ENCODE measurements around the gene RAB8B.

Gene RAB8B

DNA sequence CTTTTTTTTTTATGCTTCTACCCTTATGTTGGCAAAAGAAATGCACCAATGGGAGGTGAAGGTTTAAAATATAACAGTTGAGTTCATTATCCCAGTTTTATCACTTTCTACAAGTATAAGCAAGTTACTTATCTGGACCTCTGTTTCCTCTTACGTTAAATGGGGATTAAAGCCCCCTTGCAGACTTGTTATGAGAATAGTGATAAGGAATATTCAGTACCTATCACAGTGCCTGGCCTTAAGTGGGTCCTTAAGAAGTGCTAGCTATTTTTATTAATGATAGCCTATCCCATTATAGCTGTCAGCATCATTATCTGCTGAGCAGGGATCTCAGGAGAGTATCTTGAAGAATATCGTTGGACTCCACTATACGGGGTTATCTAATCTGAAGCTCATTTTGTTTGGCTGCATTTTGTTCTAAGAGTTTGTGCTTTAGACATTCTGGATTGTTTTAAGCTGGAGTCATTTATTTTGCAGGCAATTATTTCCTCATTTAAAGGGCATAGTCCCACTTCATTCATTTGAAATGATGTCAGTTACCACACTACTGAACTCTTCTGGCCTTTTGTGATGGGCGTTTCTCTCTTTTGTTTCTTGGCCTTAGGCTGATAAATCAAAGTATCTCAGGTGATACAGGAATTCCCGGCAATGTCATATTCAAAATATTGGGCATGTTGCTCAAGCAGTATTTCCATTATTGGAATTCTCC is 28.8 kb downstream of the RAB8B start:
- H3K4me3 ChIP-seq (ENCODE audit: low read depth, low read length), result no peak overlapping the region
- TF ChIP-seq, protein P1, sequence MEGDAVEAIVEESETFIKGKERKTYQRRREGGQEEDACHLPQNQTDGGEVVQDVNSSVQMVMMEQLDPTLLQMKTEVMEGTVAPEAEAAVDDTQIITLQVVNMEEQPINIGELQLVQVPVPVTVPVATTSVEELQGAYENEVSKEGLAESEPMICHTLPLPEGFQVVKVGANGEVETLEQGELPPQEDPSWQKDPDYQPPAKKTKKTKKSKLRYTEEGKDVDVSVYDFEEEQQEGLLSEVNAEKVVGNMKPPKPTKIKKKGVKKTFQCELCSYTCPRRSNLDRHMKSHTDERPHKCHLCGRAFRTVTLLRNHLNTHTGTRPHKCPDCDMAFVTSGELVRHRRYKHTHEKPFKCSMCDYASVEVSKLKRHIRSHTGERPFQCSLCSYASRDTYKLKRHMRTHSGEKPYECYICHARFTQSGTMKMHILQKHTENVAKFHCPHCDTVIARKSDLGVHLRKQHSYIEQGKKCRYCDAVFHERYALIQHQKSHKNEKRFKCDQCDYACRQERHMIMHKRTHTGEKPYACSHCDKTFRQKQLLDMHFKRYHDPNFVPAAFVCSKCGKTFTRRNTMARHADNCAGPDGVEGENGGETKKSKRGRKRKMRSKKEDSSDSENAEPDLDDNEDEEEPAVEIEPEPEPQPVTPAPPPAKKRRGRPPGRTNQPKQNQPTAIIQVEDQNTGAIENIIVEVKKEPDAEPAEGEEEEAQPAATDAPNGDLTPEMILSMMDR (conservative IDR thresholded peaks at IDR 0.05; ENCODE audit: low read depth, low read length), result no peak
- peak; percentile 87 for DNase-seq (ENCODE audit: low read depth)

DNA sequence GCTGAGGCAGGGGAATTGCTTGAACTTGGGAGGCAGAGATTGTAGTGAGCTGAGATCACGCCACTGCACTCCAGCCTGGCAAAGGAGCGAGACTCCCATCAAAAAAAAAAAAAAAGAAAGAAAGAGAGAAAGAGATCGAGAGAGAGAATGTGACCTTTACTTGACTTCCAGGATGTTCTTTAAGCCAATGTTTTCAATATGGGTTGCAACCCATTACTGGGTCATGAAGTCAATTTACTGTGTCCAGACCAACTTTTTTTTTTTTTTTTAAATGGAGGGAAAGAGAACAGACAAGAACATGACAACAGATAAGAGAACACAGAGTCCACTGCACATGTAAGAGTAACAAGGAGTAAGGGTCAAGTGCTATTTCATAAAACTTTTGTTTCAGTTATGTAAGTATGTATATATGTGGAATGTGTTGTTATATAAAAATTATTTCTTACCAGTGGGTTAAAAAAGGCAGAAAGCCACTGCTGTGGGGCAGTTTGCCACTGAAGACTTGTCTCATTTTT is 29.8 kb downstream of the RAB8B start:
- DNase-seq (ENCODE audit: low read depth), result peak; percentile 68
- no peak overlapping the region for H3K4me3 ChIP-seq (ENCODE audit: low read depth, low read length)
- TF ChIP-seq, protein P1 (conservative IDR thresholded peaks at IDR 0.05; ENCODE audit: low read depth, low read length), result no peak

DNA sequence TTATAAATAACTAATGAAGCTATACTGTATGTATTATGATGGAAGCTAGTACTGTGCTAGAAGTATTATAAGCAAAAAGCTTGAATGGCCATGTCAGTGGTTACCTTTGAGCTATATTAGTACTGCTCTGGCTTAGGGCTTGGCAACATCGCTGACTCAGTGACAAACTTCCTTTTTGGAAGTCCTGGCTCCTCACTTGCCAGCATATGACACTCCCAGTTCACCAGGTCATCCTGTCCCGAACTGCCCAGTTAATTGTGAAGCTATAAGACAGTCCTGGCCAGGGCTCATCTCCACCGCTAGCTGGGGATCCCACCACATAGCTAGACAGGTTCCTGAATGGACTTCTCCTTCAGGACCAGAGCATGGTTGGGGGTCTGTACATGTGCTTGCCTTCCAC is 31.9 kb downstream of the RAB8B start:
- no peak overlapping the region for H3K4me3 ChIP-seq (ENCODE audit: low read depth, low read length)
- TF ChIP-seq, protein P1 (conservative IDR thresholded peaks at IDR 0.05; ENCODE audit: low read depth, low read length), result no peak
- no peak for DNase-seq (ENCODE audit: low read depth)

DNA sequence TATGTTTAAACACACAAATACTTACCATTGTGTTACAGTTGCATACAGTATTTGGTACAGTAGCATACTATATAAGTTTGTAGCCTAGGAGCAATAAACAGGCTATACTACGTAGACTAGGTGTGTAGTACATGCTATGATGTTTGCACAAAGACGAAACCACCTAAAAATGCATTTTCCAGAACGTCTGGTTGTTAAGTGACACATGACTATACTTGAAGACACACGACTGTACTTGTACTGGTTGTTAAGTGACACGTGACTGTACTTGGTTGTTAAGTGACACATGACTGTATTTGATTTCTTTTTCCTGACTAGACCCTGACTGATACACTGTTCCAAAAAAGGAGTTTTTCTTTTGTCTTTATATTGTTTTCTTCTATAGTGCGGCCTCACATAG is 34.1 kb downstream of the RAB8B start:
- TF ChIP-seq, protein P1 (conservative IDR thresholded peaks at IDR 0.05; ENCODE audit: low read depth, low read length), result no peak
- no peak for DNase-seq (ENCODE audit: low read depth)
- no peak overlapping the region for H3K4me3 ChIP-seq (ENCODE audit: low read depth, low read length)

DNA sequence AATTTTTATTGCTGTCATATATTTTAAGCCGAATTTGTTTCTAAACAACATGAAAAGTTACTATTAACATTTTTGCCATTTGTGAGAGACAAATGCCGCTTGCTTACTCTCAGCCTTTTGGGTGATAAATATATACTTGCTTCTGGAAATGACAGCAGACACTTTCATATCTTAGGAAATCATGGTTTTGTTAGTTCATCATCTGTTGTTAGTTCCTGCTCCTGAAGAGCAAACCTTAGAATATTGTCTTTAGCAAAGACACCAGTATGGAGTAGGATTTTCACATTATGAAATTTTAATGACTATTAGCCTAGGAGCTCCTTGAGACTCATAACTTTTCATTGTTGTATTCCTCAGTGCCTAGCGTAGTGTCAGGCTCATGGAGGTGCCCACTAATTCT is 36.0 kb downstream of the RAB8B start:
- DNase-seq (ENCODE audit: low read depth), result no peak
- H3K4me3 ChIP-seq (ENCODE audit: low read depth, low read length), result no peak overlapping the region
- TF ChIP-seq, protein P1 (conservative IDR thresholded peaks at IDR 0.05; ENCODE audit: low read depth, low read length), result no peak

DNA sequence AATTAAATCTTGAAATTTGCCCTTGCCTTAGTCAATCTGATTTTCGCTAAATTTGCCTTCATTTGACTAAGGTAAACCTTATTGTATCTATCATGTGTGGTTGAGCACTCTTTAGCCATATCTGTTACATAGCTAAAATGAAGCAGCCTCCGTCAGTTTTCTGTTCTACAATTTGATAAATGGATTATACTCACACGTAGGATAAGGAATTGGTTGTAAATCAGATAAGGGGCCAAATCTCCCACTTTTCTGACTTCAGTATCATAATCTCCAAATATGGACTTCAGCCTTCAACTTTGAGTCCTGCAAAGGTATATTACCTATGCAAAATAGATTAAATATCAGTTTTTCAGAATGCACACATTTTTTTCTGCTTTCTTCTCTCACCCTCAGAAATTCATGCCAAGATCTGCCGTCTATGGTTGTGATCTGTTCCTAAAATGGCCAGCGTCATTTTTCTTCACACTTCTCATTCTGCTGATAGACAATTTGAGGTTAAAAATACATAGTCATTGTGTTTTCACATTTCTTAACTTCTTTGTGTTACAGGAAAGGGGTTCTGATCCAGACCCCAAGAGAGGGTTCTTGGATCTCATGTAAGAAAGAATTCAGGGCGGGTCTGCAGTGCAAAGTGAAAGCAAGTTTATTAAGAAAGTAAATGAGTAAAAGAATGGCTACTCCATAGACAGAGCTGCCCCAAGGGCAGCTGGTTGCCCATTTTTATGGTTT is 36.9 kb downstream of the RAB8B start:
- H3K4me3 ChIP-seq (ENCODE audit: low read depth, low read length), result no peak overlapping the region
- TF ChIP-seq, protein P1 (conservative IDR thresholded peaks at IDR 0.05; ENCODE audit: low read depth, low read length), result no peak

More for the DNA sequence above, 36.9 kb downstream of the RAB8B start:
- no peak for DNase-seq (ENCODE audit: low read depth)
